Vagina (tissue), 2 donors: Measurements from ENCODE around the gene METTL26. TPM values are rescaled to one million over a fixed set of nuclear protein-coding genes. Genes with fewer than 3 reads are reported as not detected.

Source experiments
- DNase-seq, 2 donors: peaks; one replicate each; pipeline ENCODE4 v3.0.0-alpha.2; 2017; ENCODE audit errors: extremely low spot score in 2 of 2
- H3K27ac ChIP-seq: fragments of 200-600 bp; sonication (generic); one replicate; pipeline ENCODE4 v1.5.1; 2019
- H3K27me3 ChIP-seq: fragments of 200-600 bp; sonication (generic); one replicate; pipeline ENCODE4 v1.5.1; 2019
- H3K36me3 ChIP-seq, 2 donors: fragments of 200-600 bp; sonication (generic); one replicate each; pipeline ENCODE4 v1.5.1; 2017 to 2019
- H3K4me1 ChIP-seq: fragments of 200-600 bp; sonication (generic); one replicate; pipeline ENCODE4 v1.5.1; 2019
- H3K4me3 ChIP-seq, 2 donors: fragments of 200-600 bp; sonication (generic); 1 replicate in 1 of 2; 2 replicates in 1 of 2; pipeline ENCODE4 v1.5.1; 2016 to 2019
- H3K9me3 ChIP-seq: fragments of 200-600 bp; sonication (generic); one replicate; pipeline ENCODE4 v1.5.1; 2019
- POLR2A ChIP-seq, 2 donors: fragments of 450-650 bp; IDR thresholded peaks; one replicate each; pipeline ENCODE4 v1.6.1; 2017; ENCODE audit warnings: antibody characterized with exemption in 2 of 2, mild to moderate bottlenecking in 2 of 2, moderate library complexity in 2 of 2
- POLR2AphosphoS5 ChIP-seq, 2 donors: sonication (generic); formaldehyde crosslinking; IDR thresholded peaks; one replicate each; pipeline ENCODE4 v1.9.0; 2017; ENCODE audit warnings: antibody characterized with exemption in 2 of 2, mild to moderate bottlenecking in 2 of 2, low read depth in 1 of 2; ENCODE audit not compliant: insufficient read depth in 1 of 2
- intact Hi-C: fragments of 100-400 bp; cut with DNase I; formaldehyde crosslinking; loops from one replicate; pipeline ENCODE4 v1.15.1; 2023
- total RNA-seq: library from RNA; depleted of rRNA; stranded (reverse); fragments of >200 nt; gene quantifications from one replicate; pipeline ENCODE4 v1.2.3, GENCODE V29; 2016
- TF ChIP-seq, protein P1 (sequence below), 3 experiments: fragments of 450-650 bp in 2 of 3; fragments of 200-600 bp in 1 of 3; sonication (generic) in 1 of 3; IDR thresholded peaks; one replicate each; pipeline ENCODE4 v1.5.1; 2017 to 2019; ENCODE audit warnings: antibody characterized with exemption in 3 of 3, mild to moderate bottlenecking in 2 of 3, moderate library complexity in 2 of 3

The METTL26 gene
- total RNA-seq, 1 donor from 2014 or later: 187 TPM

- Histone ChIP-seq H3K9me3 (no peaks in the 10 kb centered on the region), H3K4me3 (no peak overlapping the region), H3K4me1 (peaks cover 43% of the 10 kb centered on the region), H3K27me3 (no peaks in the 10 kb centered on the region), H3K36me3 (peaks cover 0 to 42% of the 10 kb centered on the region in 2 donors), H3K27ac (no peak overlapping the region)
- intact Hi-C loops: no loop called here
- DNase-seq: no peak
- TF ChIP-seq, protein P1, sequence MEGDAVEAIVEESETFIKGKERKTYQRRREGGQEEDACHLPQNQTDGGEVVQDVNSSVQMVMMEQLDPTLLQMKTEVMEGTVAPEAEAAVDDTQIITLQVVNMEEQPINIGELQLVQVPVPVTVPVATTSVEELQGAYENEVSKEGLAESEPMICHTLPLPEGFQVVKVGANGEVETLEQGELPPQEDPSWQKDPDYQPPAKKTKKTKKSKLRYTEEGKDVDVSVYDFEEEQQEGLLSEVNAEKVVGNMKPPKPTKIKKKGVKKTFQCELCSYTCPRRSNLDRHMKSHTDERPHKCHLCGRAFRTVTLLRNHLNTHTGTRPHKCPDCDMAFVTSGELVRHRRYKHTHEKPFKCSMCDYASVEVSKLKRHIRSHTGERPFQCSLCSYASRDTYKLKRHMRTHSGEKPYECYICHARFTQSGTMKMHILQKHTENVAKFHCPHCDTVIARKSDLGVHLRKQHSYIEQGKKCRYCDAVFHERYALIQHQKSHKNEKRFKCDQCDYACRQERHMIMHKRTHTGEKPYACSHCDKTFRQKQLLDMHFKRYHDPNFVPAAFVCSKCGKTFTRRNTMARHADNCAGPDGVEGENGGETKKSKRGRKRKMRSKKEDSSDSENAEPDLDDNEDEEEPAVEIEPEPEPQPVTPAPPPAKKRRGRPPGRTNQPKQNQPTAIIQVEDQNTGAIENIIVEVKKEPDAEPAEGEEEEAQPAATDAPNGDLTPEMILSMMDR (IDR thresholded peaks at IDR 0.05): no peak
- TF ChIP-seq POLR2AphosphoS5 (IDR thresholded peaks at IDR 0.05; ENCODE audit: insufficient read depth in 1 of 2, low read depth in 1 of 2) (no peak), POLR2A (IDR thresholded peaks at IDR 0.05) (no peak)
These were observed 38.2 kb upstream of the METTL26 start for GRCh38 chr16:674214-674881.

- peaks cover 45% of the 10 kb centered on the region for H3K4me1 ChIP-seq
- H3K36me3 ChIP-seq: peaks cover 0 to 42% of the 10 kb centered on the region in 2 donors
- intact Hi-C loops: no loop called here
- DNase-seq: no peak
- no peak overlapping the region for H3K4me3 ChIP-seq
- TF ChIP-seq POLR2AphosphoS5 (IDR thresholded peaks at IDR 0.05; ENCODE audit: insufficient read depth in 1 of 2, low read depth in 1 of 2) (no peak), POLR2A (IDR thresholded peaks at IDR 0.05) (no peak)
- TF ChIP-seq, protein P1 (IDR thresholded peaks at IDR 0.05): no peak
- H3K9me3 ChIP-seq: no peaks in the 10 kb centered on the region
- H3K27me3 ChIP-seq: no peaks in the 10 kb centered on the region
- H3K27ac ChIP-seq: no peak overlapping the region
These were observed 37.4 kb upstream of the METTL26 start for GRCh38 chr16:673399-673991.

- no peaks in the 10 kb centered on the region for H3K9me3 ChIP-seq
- intact Hi-C loops: no loop called here
- no peak overlapping the region for H3K27ac ChIP-seq
- DNase-seq: no peak
- peaks cover 48% of the 10 kb centered on the region for H3K4me1 ChIP-seq
- peaks cover 0 to 42% of the 10 kb centered on the region in 2 donors for H3K36me3 ChIP-seq
- H3K27me3 ChIP-seq: no peaks in the 10 kb centered on the region
- no peak overlapping the region for H3K4me3 ChIP-seq
- TF ChIP-seq POLR2AphosphoS5 (IDR thresholded peaks at IDR 0.05; ENCODE audit: insufficient read depth in 1 of 2, low read depth in 1 of 2): no peak
- TF ChIP-seq, protein P1 (IDR thresholded peaks at IDR 0.05): no peak
- TF ChIP-seq POLR2A (IDR thresholded peaks at IDR 0.05): no peak
These were observed 36.7 kb upstream of the METTL26 start for GRCh38 chr16:672851-673250.

- TF ChIP-seq POLR2AphosphoS5 (IDR thresholded peaks at IDR 0.05; ENCODE audit: insufficient read depth in 1 of 2, low read depth in 1 of 2) (no peak), POLR2A (IDR thresholded peaks at IDR 0.05) (no peak)
- TF ChIP-seq, protein P1 (IDR thresholded peaks at IDR 0.05): no peak
- no peak overlapping the region for H3K27ac ChIP-seq
- H3K36me3 ChIP-seq: peaks cover 0 to 42% of the 10 kb centered on the region in 2 donors
- H3K4me1 ChIP-seq: peaks cover 49% of the 10 kb centered on the region
- DNase-seq: no peak
- intact Hi-C loops: no loop called here
- no peaks in the 10 kb centered on the region for H3K27me3 ChIP-seq
- H3K4me3 ChIP-seq: no peak overlapping the region
- H3K9me3 ChIP-seq: no peaks in the 10 kb centered on the region
These were observed 36.3 kb upstream of the METTL26 start for GRCh38 chr16:672371-672770.
